Hepatocyte (in vitro differentiated cells): ENCODE measurements around the gene SMAD3. TPM values are rescaled to one million over a fixed set of nuclear protein-coding genes. Genes with fewer than 3 reads are reported as not detected.

ENCODE experiments used
- DNase-seq: peaks from one replicate; pipeline ENCODE4 v3.0.0-alpha.2; 2016; ENCODE audit warnings: low spot score
- H2AFZ ChIP-seq: fragments of 200-600 bp; sonication (generic); 2 replicates; pipeline ENCODE4 v1.6.0; 2016; ENCODE audit warnings: antibody characterized with exemption, mild to moderate bottlenecking
- H3K27ac ChIP-seq: fragments of 200-600 bp; sonication (generic); 2 replicates; pipeline ENCODE4 v1.5.1; 2016; ENCODE audit warnings: mild to moderate bottlenecking
- H3K27me3 ChIP-seq: fragments of 200-600 bp; sonication (generic); 2 replicates; pipeline ENCODE4 v1.6.1; 2016
- H3K36me3 ChIP-seq: fragments of 200-600 bp; sonication (generic); replicated peaks from 2 replicates; pipeline ENCODE4 v1.5.1; 2016; ENCODE audit warnings: low read depth; ENCODE audit not compliant: insufficient read depth
- H3K4me1 ChIP-seq: fragments of 200-600 bp; sonication (generic); 2 replicates; pipeline ENCODE4 v1.5.1; 2016; ENCODE audit warnings: mild to moderate bottlenecking, moderate library complexity; ENCODE audit not compliant: insufficient read depth
- H3K4me2 ChIP-seq: fragments of 200-600 bp; sonication (generic); 2 replicates; pipeline ENCODE4 v1.6.0; 2016
- H3K4me3 ChIP-seq: fragments of 200-600 bp; sonication (generic); 2 replicates; pipeline ENCODE4 v1.5.1; 2016; ENCODE audit warnings: mild to moderate bottlenecking
- H3K79me2 ChIP-seq: fragments of 200-600 bp; sonication (generic); 2 replicates; pipeline ENCODE4 v1.6.0; 2017; ENCODE audit warnings: mild to moderate bottlenecking
- H3K9me2 ChIP-seq: fragments of 200-600 bp; sonication (generic); replicated peaks from 2 replicates; pipeline ENCODE4 v1.6.0; 2017; ENCODE audit warnings: mild to moderate bottlenecking; ENCODE audit not compliant: insufficient read depth
- H3K9me3 ChIP-seq: fragments of 200-600 bp; sonication (generic); 2 replicates; pipeline ENCODE4 v1.5.1; 2016; ENCODE audit warnings: low read depth, mild to moderate bottlenecking
- H4K20me1 ChIP-seq: fragments of 200-600 bp; sonication (generic); 2 replicates; pipeline ENCODE4 v1.6.0; 2016; ENCODE audit warnings: mild to moderate bottlenecking; ENCODE audit not compliant: insufficient read depth, poor library complexity, severe bottlenecking
- EZH2 ChIP-seq: fragments of 200-600 bp; sonication (generic); IDR thresholded peaks from 2 replicates; pipeline ENCODE4 v1.6.1; 2016; ENCODE audit warnings: antibody characterized with exemption, mild to moderate bottlenecking, borderline replicate concordance
- EZH2phosphoT487 ChIP-seq: fragments of 200-600 bp; sonication (generic); IDR thresholded peaks from one replicate; pipeline ENCODE4 v1.6.1; 2018; ENCODE audit warnings: antibody characterized with exemption, mild to moderate bottlenecking, low read depth, moderate library complexity; ENCODE audit not compliant: unreplicated experiment, severe bottlenecking
- WGBS: methylation state at CpG from one replicate; pipeline ENCODE4 v1.1.6; 2016; ENCODE audit warnings: low lambda C conversion rate; ENCODE audit errors: missing lambda C conversion rate; 5-methylcytosine and 5-hydroxymethylcytosine counted together
- polyA plus RNA-seq: library from polyadenylated mRNA; unstranded; fragments of >200 nt; fragmentation: Nextera tagmentation; extraction: Ambion mirVana; gene quantifications from 2 replicates; pipeline ENCODE4 v1.2.1, GENCODE V29; 2016
- total RNA-seq: library from RNA; depleted of rRNA; stranded (reverse); fragments of >200 nt; gene quantifications from 2 replicates; pipeline ENCODE4 v1.2.3, GENCODE V29; 2014
- TF ChIP-seq, protein P1 (sequence below): fragments of 200-600 bp; sonication (generic); IDR thresholded peaks from 2 replicates; pipeline ENCODE4 v1.5.1; 2016; ENCODE audit warnings: antibody characterized with exemption, mild to moderate bottlenecking; ENCODE audit not compliant: poor library complexity

The SMAD3 gene
- total and polyA plus RNA-seq, 2 experiments from 2014 or later: 24.7 to 32.2 TPM

DNA sequence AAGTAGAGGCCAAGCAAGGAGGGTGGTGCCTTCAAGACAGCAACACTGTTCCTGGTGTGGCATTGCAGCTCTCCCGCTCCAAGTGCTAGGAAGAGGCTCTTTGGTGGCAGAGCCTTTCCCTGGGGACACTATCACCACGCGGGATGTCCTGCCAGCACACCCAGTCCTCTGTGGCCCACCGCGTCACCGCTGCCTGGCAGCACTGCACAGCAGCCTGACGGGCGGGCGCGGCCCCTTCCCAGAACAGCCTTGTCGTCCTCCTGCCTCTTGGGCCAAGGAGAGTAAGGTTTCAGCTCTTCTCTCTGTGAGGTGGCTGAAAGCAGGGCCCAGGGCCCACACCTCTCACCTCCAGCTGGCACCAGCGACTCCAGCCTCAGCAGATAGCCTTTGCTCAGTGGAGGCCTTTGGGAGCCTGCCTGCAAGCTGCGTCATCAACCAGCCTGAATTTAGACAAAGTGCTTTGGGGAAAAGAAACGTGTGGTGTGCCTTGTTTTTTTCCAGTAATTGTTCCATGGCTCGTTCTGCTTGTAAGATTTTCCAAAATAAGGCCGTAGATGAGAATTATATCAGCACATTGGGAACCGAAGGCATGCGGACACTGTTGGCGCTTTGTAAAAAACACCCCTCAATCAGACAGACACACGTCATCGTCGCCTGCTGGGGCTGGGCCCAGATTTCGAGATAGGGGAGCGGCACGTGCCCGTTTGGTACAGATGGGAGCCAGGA lies 124.1 kb downstream of the SMAD3 start:
- 93% methylated on average over 26 of the region's 26 CpGs for WGBS
- Histone ChIP-seq H3K79me2 (no peaks in the 10 kb centered on the region), H3K4me2 (no peak overlapping the region), H3K36me3 (peaks cover 4% of the 10 kb centered on the region), H3K27me3 (no peaks in the 10 kb centered on the region), H3K27ac (peak overlapping the region; percentile 89), H3K9me3 (no peaks in the 10 kb centered on the region), H2AFZ (no peak overlapping the region), H3K9me2 (no peaks in the 10 kb centered on the region), H4K20me1 (no peaks in the 10 kb centered on the region), H3K4me1 (peaks cover 32% of the 10 kb centered on the region), H3K4me3 (no peak overlapping the region)
- DNase-seq: no peak
- TF ChIP-seq EZH2phosphoT487: no peak
- TF ChIP-seq, protein P1, sequence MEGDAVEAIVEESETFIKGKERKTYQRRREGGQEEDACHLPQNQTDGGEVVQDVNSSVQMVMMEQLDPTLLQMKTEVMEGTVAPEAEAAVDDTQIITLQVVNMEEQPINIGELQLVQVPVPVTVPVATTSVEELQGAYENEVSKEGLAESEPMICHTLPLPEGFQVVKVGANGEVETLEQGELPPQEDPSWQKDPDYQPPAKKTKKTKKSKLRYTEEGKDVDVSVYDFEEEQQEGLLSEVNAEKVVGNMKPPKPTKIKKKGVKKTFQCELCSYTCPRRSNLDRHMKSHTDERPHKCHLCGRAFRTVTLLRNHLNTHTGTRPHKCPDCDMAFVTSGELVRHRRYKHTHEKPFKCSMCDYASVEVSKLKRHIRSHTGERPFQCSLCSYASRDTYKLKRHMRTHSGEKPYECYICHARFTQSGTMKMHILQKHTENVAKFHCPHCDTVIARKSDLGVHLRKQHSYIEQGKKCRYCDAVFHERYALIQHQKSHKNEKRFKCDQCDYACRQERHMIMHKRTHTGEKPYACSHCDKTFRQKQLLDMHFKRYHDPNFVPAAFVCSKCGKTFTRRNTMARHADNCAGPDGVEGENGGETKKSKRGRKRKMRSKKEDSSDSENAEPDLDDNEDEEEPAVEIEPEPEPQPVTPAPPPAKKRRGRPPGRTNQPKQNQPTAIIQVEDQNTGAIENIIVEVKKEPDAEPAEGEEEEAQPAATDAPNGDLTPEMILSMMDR: no peak
- TF ChIP-seq EZH2: no peak

DNA sequence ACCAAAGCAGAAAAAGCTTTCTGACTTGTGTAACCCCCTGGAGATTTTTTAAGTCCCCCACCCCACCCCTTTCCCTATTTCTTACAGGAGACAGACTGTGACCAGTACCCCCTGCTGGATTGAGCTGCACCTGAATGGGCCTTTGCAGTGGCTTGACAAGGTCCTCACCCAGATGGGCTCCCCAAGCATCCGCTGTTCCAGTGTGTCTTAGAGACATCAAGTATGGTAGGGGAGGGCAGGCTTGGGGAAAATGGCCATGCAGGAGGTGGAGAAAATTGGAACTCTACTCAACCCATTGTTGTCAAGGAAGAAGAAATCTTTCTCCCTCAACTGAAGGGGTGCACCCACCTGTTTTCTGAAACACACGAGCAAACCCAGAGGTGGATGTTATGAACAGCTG lies 124.9 kb downstream of the SMAD3 start:
- no peaks in the 10 kb centered on the region for H3K9me3 ChIP-seq
- H3K79me2 ChIP-seq: no peaks in the 10 kb centered on the region
- H3K4me3 ChIP-seq: no peak overlapping the region
- 96% methylated on average over 2 of the region's 2 CpGs for WGBS
- H3K4me1 ChIP-seq: peaks cover 32% of the 10 kb centered on the region
- no peak for DNase-seq
- H2AFZ ChIP-seq: no peak overlapping the region
- no peaks in the 10 kb centered on the region for H4K20me1 ChIP-seq
- no peaks in the 10 kb centered on the region for H3K27me3 ChIP-seq
- TF ChIP-seq EZH2 (no peak), EZH2phosphoT487 (no peak)
- TF ChIP-seq, protein P1: no peak
- H3K9me2 ChIP-seq: no peaks in the 10 kb centered on the region
- H3K4me2 ChIP-seq: no peak overlapping the region
- H3K27ac ChIP-seq: peak overlapping the region; percentile 38
- H3K36me3 ChIP-seq: peaks cover 4% of the 10 kb centered on the region

DNA sequence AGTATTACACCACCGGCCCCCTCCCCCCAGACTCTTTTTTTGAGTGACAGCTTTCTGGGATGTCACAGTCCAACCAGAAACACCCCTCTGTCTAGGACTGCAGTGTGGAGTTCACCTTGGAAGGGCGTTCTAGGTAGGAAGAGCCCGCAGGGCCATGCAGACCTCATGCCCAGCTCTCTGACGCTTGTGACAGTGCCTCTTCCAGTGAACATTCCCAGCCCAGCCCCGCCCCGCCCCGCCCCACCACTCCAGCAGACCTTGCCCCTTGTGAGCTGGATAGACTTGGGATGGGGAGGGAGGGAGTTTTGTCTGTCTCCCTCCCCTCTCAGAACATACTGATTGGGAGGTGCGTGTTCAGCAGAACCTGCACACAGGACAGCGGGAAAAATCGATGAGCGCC lies 125.4 kb downstream of the SMAD3 start:
- Histone ChIP-seq H3K27me3 (no peaks in the 10 kb centered on the region), H3K4me3 (no peak overlapping the region), H3K79me2 (no peaks in the 10 kb centered on the region), H3K4me2 (no peak overlapping the region), H3K9me2 (no peaks in the 10 kb centered on the region), H3K9me3 (no peaks in the 10 kb centered on the region), H3K27ac (peak overlapping the region; percentile 38), H2AFZ (no peak overlapping the region), H4K20me1 (no peaks in the 10 kb centered on the region), H3K4me1 (peaks cover 32% of the 10 kb centered on the region), H3K36me3 (peaks cover 4% of the 10 kb centered on the region)
- TF ChIP-seq EZH2 (no peak), EZH2phosphoT487 (no peak)
- TF ChIP-seq, protein P1: no peak
- WGBS: 89% methylated on average over 9 of the region's 11 CpGs
- DNase-seq: no peak
